Measurements from ENCODE around the gene C3orf20.

DNA sequence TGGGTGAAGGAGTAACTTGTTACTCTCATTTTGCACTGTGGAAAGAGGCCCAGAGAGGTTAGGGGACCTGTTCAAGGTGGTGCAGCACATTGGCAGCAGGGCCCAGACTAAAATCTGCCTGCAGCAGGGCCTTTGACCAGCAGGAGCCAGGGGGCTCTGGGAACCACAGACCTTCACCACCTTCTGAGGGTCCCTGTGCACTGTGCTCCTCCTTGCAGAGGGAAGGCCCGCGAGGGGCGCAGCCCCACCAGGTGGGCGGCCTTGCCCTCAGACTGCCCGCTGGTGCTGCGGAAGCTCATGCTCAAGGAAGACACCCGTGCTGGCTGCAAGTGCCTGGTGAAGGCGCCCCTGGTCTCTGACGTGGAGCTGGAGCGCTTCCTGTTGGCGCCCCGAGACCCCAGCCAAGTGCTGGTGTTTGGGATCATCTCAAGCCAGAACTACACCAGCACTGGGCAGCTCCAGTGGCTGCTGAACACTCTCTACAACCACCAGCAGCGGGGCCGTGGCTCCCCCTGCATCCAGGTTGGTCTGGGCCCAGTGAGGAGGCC is 82.3 kb downstream of the C3orf20 start:
- TF ChIP-seq, protein P1, sequence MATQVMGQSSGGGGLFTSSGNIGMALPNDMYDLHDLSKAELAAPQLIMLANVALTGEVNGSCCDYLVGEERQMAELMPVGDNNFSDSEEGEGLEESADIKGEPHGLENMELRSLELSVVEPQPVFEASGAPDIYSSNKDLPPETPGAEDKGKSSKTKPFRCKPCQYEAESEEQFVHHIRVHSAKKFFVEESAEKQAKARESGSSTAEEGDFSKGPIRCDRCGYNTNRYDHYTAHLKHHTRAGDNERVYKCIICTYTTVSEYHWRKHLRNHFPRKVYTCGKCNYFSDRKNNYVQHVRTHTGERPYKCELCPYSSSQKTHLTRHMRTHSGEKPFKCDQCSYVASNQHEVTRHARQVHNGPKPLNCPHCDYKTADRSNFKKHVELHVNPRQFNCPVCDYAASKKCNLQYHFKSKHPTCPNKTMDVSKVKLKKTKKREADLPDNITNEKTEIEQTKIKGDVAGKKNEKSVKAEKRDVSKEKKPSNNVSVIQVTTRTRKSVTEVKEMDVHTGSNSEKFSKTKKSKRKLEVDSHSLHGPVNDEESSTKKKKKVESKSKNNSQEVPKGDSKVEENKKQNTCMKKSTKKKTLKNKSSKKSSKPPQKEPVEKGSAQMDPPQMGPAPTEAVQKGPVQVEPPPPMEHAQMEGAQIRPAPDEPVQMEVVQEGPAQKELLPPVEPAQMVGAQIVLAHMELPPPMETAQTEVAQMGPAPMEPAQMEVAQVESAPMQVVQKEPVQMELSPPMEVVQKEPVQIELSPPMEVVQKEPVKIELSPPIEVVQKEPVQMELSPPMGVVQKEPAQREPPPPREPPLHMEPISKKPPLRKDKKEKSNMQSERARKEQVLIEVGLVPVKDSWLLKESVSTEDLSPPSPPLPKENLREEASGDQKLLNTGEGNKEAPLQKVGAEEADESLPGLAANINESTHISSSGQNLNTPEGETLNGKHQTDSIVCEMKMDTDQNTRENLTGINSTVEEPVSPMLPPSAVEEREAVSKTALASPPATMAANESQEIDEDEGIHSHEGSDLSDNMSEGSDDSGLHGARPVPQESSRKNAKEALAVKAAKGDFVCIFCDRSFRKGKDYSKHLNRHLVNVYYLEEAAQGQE (IDR thresholded peaks at IDR 0.05; ENCODE audit: low read depth), result no peak
- no peak for TF ChIP-seq CREB1 (IDR thresholded peaks at IDR 0.05; ENCODE audit: low read depth)
- TF ChIP-seq YY1 (IDR thresholded peaks at IDR 0.05; ENCODE audit: low read depth), result no peak
- TF ChIP-seq, protein P2, sequence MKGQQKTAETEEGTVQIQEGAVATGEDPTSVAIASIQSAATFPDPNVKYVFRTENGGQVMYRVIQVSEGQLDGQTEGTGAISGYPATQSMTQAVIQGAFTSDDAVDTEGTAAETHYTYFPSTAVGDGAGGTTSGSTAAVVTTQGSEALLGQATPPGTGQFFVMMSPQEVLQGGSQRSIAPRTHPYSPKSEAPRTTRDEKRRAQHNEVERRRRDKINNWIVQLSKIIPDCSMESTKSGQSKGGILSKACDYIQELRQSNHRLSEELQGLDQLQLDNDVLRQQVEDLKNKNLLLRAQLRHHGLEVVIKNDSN (IDR thresholded peaks at IDR 0.05), result no peak
- no peak for TF ChIP-seq CEBPB (IDR thresholded peaks at IDR 0.05)
- TF ChIP-seq EP300 (IDR thresholded peaks at IDR 0.05; ENCODE audit: borderline replicate concordance), result no peak
- no peak for TF ChIP-seq TAF1 (IDR thresholded peaks at IDR 0.05; ENCODE audit: low read depth)
- no peak for TF ChIP-seq NFIC (IDR thresholded peaks at IDR 0.05)
- no peak for TF ChIP-seq FOXM1 (IDR thresholded peaks at IDR 0.05; ENCODE audit: borderline replicate concordance, low read depth)
- TF ChIP-seq, protein P3, sequence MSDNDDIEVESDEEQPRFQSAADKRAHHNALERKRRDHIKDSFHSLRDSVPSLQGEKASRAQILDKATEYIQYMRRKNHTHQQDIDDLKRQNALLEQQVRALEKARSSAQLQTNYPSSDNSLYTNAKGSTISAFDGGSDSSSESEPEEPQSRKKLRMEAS (IDR thresholded peaks at IDR 0.05), result no peak

Data from Ishikawa (cell line).